ENCODE results near the gene PTDSS2. TPM values are rescaled to one million over a fixed set of nuclear protein-coding genes. Genes with fewer than 3 reads are reported as not detected.

The PTDSS2 gene
- total and polyA plus RNA-seq, 9 of the 15 experiments (the other 6 are each of a cell fraction or from before 2014, with no cell fraction given): 0.45 to 53.9 (median 17.2) TPM

GRCh38 chr11:465896-466530 lies 15.9 kb downstream of the PTDSS2 start:
- peaks cover 42% of the 10 kb centered on the region for H3K36me3 ChIP-seq (ENCODE audit: control insufficient read depth, insufficient read depth, low read length)
- no peak for DNase-seq (ENCODE audit: extremely low read depth in 1 of 4, low spot score in 3 of 4)
- no peak for FAIRE-seq
- H3K4me1 ChIP-seq (replicated peaks in 1 of 2; ENCODE audit: control insufficient read depth in 2 of 2, insufficient read depth in 2 of 2, low read length in 2 of 2): peaks cover 7 to 33% of the 10 kb centered on the region in 2 experiments; a peak in 4 of 5 replicates
- H4K20me1 ChIP-seq (replicated peaks; ENCODE audit: control insufficient read depth, insufficient read depth, low read length): no peaks in the 10 kb centered on the region
- H3K27me3 ChIP-seq (ENCODE audit: control insufficient read depth in 2 of 2, insufficient read depth in 2 of 2, low read length in 2 of 2): no peaks in the 10 kb centered on the region
- peaks cover 33% of the 10 kb centered on the region for H3K79me2 ChIP-seq (ENCODE audit: control insufficient read depth, insufficient read depth, low read length)
- in situ Hi-C loops (cut with MboI): no loop called here
- no peak overlapping the region for H3K27ac ChIP-seq (ENCODE audit: extremely low read depth, low read depth, low read length)
- H3K4me2 ChIP-seq (ENCODE audit: insufficient read depth, low read length): no peak overlapping the region
- no peak overlapping the region for H2AFZ ChIP-seq (ENCODE audit: low read depth, low read length)
- 96% methylated on average over 8 of the region's 9 CpGs for WGBS (ENCODE audit: insufficient coverage, low coverage, missing lambda C conversion rate)
- no peaks in the 10 kb centered on the region for H3K9me1 ChIP-seq (ENCODE audit: control insufficient read depth, insufficient read depth, low read length)
- intact Hi-C loops (cut with micrococcal nuclease): no loop called here
- H3K9ac ChIP-seq (ENCODE audit: insufficient read depth in 1 of 2, low read depth in 2 of 2, low read length in 2 of 2): no peak overlapping the region
- ChIA-PET POLR2A (interaction anchor here (0.6 to 1.2 kb wide), 2 partner anchors 31 to 216 kb away, joined by 4 read pairs; no protein-coding TSS in a partner anchor), CTCF (ENCODE audit: low intra/inter-chr PET ratio) (no interaction called here)
- no peaks in the 10 kb centered on the region for H3K9me3 ChIP-seq (replicated peaks; ENCODE audit: control insufficient read depth, insufficient read depth, low read depth, low read length)
- no peak for ATAC-seq
- no TSS peak for BruUV-seq (replicated peaks)
- H3K4me3 ChIP-seq: no peak overlapping the region
- TF ChIP-seq BRCA1 (IDR thresholded peaks at IDR 0.05) (no peak), BRCA1 (CRISPR knock-in tag; IDR thresholded peaks at IDR 0.05) (no peak), FOXA3 (CRISPR knock-in tag; conservative IDR thresholded peaks at IDR 0.05 in 1 of 2, IDR thresholded peaks at IDR 0.05 in 1 of 2) (no peak), POU5F1 (IDR thresholded peaks at IDR 0.05; ENCODE audit: borderline replicate concordance, low read depth, low read length, partially characterized antibody) (no peak), KHSRP (IDR thresholded peaks at IDR 0.05) (no peak), ZBTB9 (CRISPR knock-in tag; IDR thresholded peaks at IDR 0.05) (no peak), KAT2B (IDR thresholded peaks at IDR 0.05; ENCODE audit: low read depth, low read length) (no peak), CCAR2 (IDR thresholded peaks at IDR 0.05; ENCODE audit: low read depth, low read length) (no peak), MCM3 (IDR thresholded peaks at IDR 0.05) (no peak), RBM15 (IDR thresholded peaks at IDR 0.05; ENCODE audit: insufficient read depth, low read length) (no peak), PREB (CRISPR knock-in tag; IDR thresholded peaks at IDR 0.05) (no peak), ZNF780A (CRISPR knock-in tag; IDR thresholded peaks at IDR 0.05) (no peak), UBTF (IDR thresholded peaks at IDR 0.05; ENCODE audit: borderline replicate concordance in 1 of 2, low read depth in 2 of 2, low read length in 2 of 2) (no peak), PCBP1 (IDR thresholded peaks at IDR 0.05; ENCODE audit: low read depth, low read length, poor library complexity, severe bottlenecking) (no peak), PTTG1 (tag; IDR thresholded peaks at IDR 0.05; ENCODE audit: low read depth) (no peak)
- TF ChIP-seq, protein P1, sequence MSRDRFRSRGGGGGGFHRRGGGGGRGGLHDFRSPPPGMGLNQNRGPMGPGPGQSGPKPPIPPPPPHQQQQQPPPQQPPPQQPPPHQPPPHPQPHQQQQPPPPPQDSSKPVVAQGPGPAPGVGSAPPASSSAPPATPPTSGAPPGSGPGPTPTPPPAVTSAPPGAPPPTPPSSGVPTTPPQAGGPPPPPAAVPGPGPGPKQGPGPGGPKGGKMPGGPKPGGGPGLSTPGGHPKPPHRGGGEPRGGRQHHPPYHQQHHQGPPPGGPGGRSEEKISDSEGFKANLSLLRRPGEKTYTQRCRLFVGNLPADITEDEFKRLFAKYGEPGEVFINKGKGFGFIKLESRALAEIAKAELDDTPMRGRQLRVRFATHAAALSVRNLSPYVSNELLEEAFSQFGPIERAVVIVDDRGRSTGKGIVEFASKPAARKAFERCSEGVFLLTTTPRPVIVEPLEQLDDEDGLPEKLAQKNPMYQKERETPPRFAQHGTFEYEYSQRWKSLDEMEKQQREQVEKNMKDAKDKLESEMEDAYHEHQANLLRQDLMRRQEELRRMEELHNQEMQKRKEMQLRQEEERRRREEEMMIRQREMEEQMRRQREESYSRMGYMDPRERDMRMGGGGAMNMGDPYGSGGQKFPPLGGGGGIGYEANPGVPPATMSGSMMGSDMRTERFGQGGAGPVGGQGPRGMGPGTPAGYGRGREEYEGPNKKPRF (IDR thresholded peaks at IDR 0.05; ENCODE audit: low read depth, low read length): no peak
